WTC11 (cell line): Measurements from ENCODE around the gene SGMS1. TPM values are rescaled to one million over a fixed set of nuclear protein-coding genes. Genes with fewer than 3 reads are reported as not detected.

Source experiments
- ATAC-seq: fragments of 200-7000 bp; cut with Tn5 transposase; 2 replicates; pipeline ENCODE4 v1.10.0; 2021; ENCODE audit warnings: mild to moderate bottlenecking, moderate library complexity
- CTCF ChIA-PET: fragments of 300-600 bp; sonication (Branson Sonifier 250); formaldehyde crosslinking; loops from one replicate; lab custom pipeline; 2021; ENCODE audit warnings: antibody characterized with exemption; lab: Charles Lee
- POLR2A ChIA-PET: fragments of 350-600 bp; sonication (Branson Sonifier 250); formaldehyde crosslinking; loops from one replicate; lab custom pipeline; 2021; ENCODE audit warnings: antibody characterized with exemption; lab: Charles Lee
- DNase-seq: peaks from one replicate; pipeline ENCODE4 v3.0.0; 2021; ENCODE audit warnings: low spot score
- H3K27ac Mint-ChIP-seq: 2 replicates; pipeline ENCODE4 v1.8.0; 2021; ENCODE audit warnings: mixed read lengths
- H3K27me3 Mint-ChIP-seq: 2 replicates; pipeline ENCODE4 v1.8.0; 2021; ENCODE audit warnings: low read depth, mild to moderate bottlenecking, moderate library complexity, mixed read lengths
- H3K36me3 Mint-ChIP-seq: 2 replicates; pipeline ENCODE4 v1.8.0; 2021; ENCODE audit warnings: mixed read lengths
- H3K4me1 Mint-ChIP-seq: 2 replicates; pipeline ENCODE4 v1.8.0; 2022; ENCODE audit warnings: mixed read lengths
- H3K4me3 Mint-ChIP-seq: 2 replicates; pipeline ENCODE4 v1.8.0; 2021; ENCODE audit warnings: mild to moderate bottlenecking, moderate library complexity, mixed read lengths
- H3K9me3 Mint-ChIP-seq: 2 replicates; pipeline ENCODE4 v1.8.0; 2021; ENCODE audit warnings: mixed read lengths
- ATF1 ChIP-seq: sonication (generic); formaldehyde crosslinking; IDR thresholded peaks from 2 replicates; pipeline ENCODE4 v1.8.1; 2023; ENCODE audit warnings: mild to moderate bottlenecking, moderate library complexity, missing genetic modification reagents
- ATF3 ChIP-seq: sonication (generic); formaldehyde crosslinking; conservative IDR thresholded peaks from 2 replicates; pipeline ENCODE4 v1.8.1; 2022; ENCODE audit warnings: mild to moderate bottlenecking, missing genetic modification reagents
- ETV6 ChIP-seq: sonication (generic); formaldehyde crosslinking; IDR thresholded peaks from 2 replicates; pipeline ENCODE4 v1.8.1; 2022; ENCODE audit warnings: mild to moderate bottlenecking, missing genetic modification reagents
- FOXP1 ChIP-seq: sonication (generic); formaldehyde crosslinking; IDR thresholded peaks from 2 replicates; pipeline ENCODE4 v1.8.0; 2022; ENCODE audit warnings: missing genetic modification reagents, mild to moderate bottlenecking, moderate library complexity, borderline replicate concordance
- GABPB1 ChIP-seq: sonication (generic); formaldehyde crosslinking; IDR thresholded peaks from 2 replicates; pipeline ENCODE4 v1.8.1; 2023; ENCODE audit warnings: mild to moderate bottlenecking, missing genetic modification reagents
- GTF2I ChIP-seq: fragments of 250-450 bp; sonication (Bioruptor Pico); conservative IDR thresholded peaks from 2 replicates; pipeline ENCODE4 v1.4.0; 2021; ENCODE audit warnings: mild to moderate bottlenecking
- IRF1 ChIP-seq: sonication (generic); formaldehyde crosslinking; IDR thresholded peaks from 2 replicates; pipeline ENCODE4 v1.8.0; 2023; ENCODE audit warnings: missing genetic modification reagents
- MLX ChIP-seq: sonication (generic); formaldehyde crosslinking; IDR thresholded peaks from 2 replicates; pipeline ENCODE4 v1.8.1; 2023; ENCODE audit warnings: mild to moderate bottlenecking, missing genetic modification reagents, moderate library complexity
- MXD4 ChIP-seq: fragments of 250-450 bp; sonication (Bioruptor Pico); IDR thresholded peaks from 2 replicates; pipeline ENCODE4 v1.8.0; 2021; ENCODE audit warnings: mild to moderate bottlenecking, moderate library complexity, borderline replicate concordance
- NR1H2 ChIP-seq: sonication (generic); formaldehyde crosslinking; IDR thresholded peaks from 2 replicates; pipeline ENCODE4 v1.9.0; 2021; ENCODE audit warnings: mild to moderate bottlenecking, moderate library complexity, missing genetic modification reagents
- OVOL2 ChIP-seq: fragments of 250-450 bp; sonication (Bioruptor Pico); IDR thresholded peaks from 2 replicates; pipeline ENCODE4 v1.9.0; 2021; ENCODE audit warnings: mild to moderate bottlenecking, borderline replicate concordance
- TEAD1 ChIP-seq: sonication (generic); formaldehyde crosslinking; IDR thresholded peaks from 2 replicates; pipeline ENCODE4 v1.8.0; 2022; ENCODE audit warnings: mild to moderate bottlenecking, missing genetic modification reagents
- TEAD4 ChIP-seq: sonication (generic); formaldehyde crosslinking; IDR thresholded peaks from 2 replicates; pipeline ENCODE4 v1.8.0; 2022; ENCODE audit warnings: mild to moderate bottlenecking, missing genetic modification reagents
- ZBTB21 ChIP-seq: sonication (generic); formaldehyde crosslinking; IDR thresholded peaks from 2 replicates; pipeline ENCODE4 v1.8.1; 2023; ENCODE audit warnings: mild to moderate bottlenecking, missing genetic modification reagents, borderline replicate concordance
- ZNF423 ChIP-seq: fragments of 250-450 bp; sonication (Bioruptor Pico); IDR thresholded peaks from 2 replicates; pipeline ENCODE4 v2.1.2; 2022; ENCODE audit warnings: mild to moderate bottlenecking, moderate library complexity
- ZNF425 ChIP-seq: fragments of 250-450 bp; sonication (Bioruptor Pico); conservative IDR thresholded peaks from 2 replicates; pipeline ENCODE4 v1.9.0; 2021; ENCODE audit warnings: mild to moderate bottlenecking
- total RNA-seq: library from RNA; stranded (reverse); gene quantifications from 3 replicates; pipeline ENCODE4 v1.2.3, GENCODE V29; 2021

The SGMS1 gene
- total RNA-seq, 1 experiment from 2014 or later, result 13.2 TPM

GRCh38 chr10:50621968-50622705 is 1.6 kb downstream of the SGMS1 start:
- no peaks in the 10 kb centered on the region for H3K27me3 Mint-ChIP-seq
- peak overlapping the region; percentile 78 for H3K4me3 Mint-ChIP-seq
- no peaks in the 10 kb centered on the region for H3K9me3 Mint-ChIP-seq
- DNase-seq (peak; percentile 54), ATAC-seq (peak; percentile 1; the same call in 1 of the 2 replicates)
- peak overlapping the region; percentile 11; the same call in 1 of the 2 replicates for H3K27ac Mint-ChIP-seq
- H3K4me1 Mint-ChIP-seq, result peaks cover 66% of the 10 kb centered on the region
- ChIA-PET CTCF (interaction anchor here (0.8 to 1.8 kb wide), 6 partner anchors 9 to 254 kb away, joined by 3 to 6 read pairs (median 4); no protein-coding TSS in a partner anchor), POLR2A (interaction anchor here (0.6 kb wide), 1 partner anchor 253 kb away, joined by 4 read pairs; no protein-coding TSS in a partner anchor)
- TF ChIP-seq IRF1 (CRISPR knock-in tag) (no peak), ETV6 (CRISPR knock-in tag) (0 out of 2 replicates have a peak, but pooled peaks have one; percentile 24)
- no peaks in the 10 kb centered on the region for H3K36me3 Mint-ChIP-seq

- no peaks in the 10 kb centered on the region for H3K27me3 Mint-ChIP-seq
- H3K36me3 Mint-ChIP-seq, result no peaks in the 10 kb centered on the region
- H3K27ac Mint-ChIP-seq, result no peak overlapping the region
- H3K4me1 Mint-ChIP-seq, result peaks cover 57% of the 10 kb centered on the region
- no peaks in the 10 kb centered on the region for H3K9me3 Mint-ChIP-seq
- ATAC-seq, result no peak
- POLR2A ChIA-PET, result no interaction called here
- CTCF ChIA-PET, result interaction anchor here (1.2 to 1.5 kb wide), 4 partner anchors 33 to 203 kb away, joined by 3 to 4 read pairs (median 3); no protein-coding TSS in a partner anchor
- H3K4me3 Mint-ChIP-seq, result 0 out of 2 replicates have a peak overlapping the region, but pooled peaks have one; percentile 14
- no peak for DNase-seq
- no peak for TF ChIP-seq MXD4 (CRISPR knock-in tag)
Measured at GRCh38 chr10:50620899-50621298, 2.9 kb downstream of the SGMS1 start.

GRCh38 chr10:50619882-50620281 is 3.9 kb downstream of the SGMS1 start:
- DNase-seq (no peak), ATAC-seq (no peak)
- no peaks in the 10 kb centered on the region for H3K9me3 Mint-ChIP-seq
- H3K27me3 Mint-ChIP-seq, result no peaks in the 10 kb centered on the region
- H3K36me3 Mint-ChIP-seq, result no peaks in the 10 kb centered on the region
- H3K4me1 Mint-ChIP-seq, result peaks cover 60% of the 10 kb centered on the region
- ChIA-PET POLR2A (no interaction called here), CTCF (interaction anchor here (0.6 to 1.5 kb wide), 8 partner anchors 8 to 252 kb away, joined by 3 to 6 read pairs (median 3); no protein-coding TSS in a partner anchor)
- H3K4me3 Mint-ChIP-seq, result peak overlapping the region; percentile 41; the same call in 1 of the 2 replicates
- TF ChIP-seq FOXP1 (no peak), OVOL2 (CRISPR knock-in tag) (no peak), NR1H2 (no peak), ZNF423 (CRISPR knock-in tag) (no peak), ZNF425 (CRISPR knock-in tag) (no peak), ATF3 (CRISPR knock-in tag) (no peak), GABPB1 (CRISPR knock-in tag) (no peak), MLX (CRISPR knock-in tag) (no peak), TEAD4 (no peak)
- H3K27ac Mint-ChIP-seq, result peak overlapping the region; percentile 81

- peak overlapping the region; percentile 81 for H3K27ac Mint-ChIP-seq
Measured at GRCh38 chr10:50619166-50619565, 4.6 kb downstream of the SGMS1 start.

More at GRCh38 chr10:50619166-50619565, 4.6 kb downstream of the SGMS1 start:
- TF ChIP-seq ZNF425 (CRISPR knock-in tag) (no peak), TEAD1 (CRISPR knock-in tag) (no peak), ATF1 (CRISPR knock-in tag) (no peak), ZBTB21 (no peak), GTF2I (CRISPR knock-in tag) (no peak)
- no peaks in the 10 kb centered on the region for H3K36me3 Mint-ChIP-seq
- H3K9me3 Mint-ChIP-seq, result no peaks in the 10 kb centered on the region
- no peaks in the 10 kb centered on the region for H3K27me3 Mint-ChIP-seq
- DNase-seq, result no peak
- H3K4me3 Mint-ChIP-seq, result peak overlapping the region; percentile 41
- ATAC-seq, result no peak; the same call in 1 of the 2 replicates
- CTCF ChIA-PET, result interaction anchor here (0.6 to 1.2 kb wide), 5 partner anchors 9 to 66 kb away, joined by 3 to 6 read pairs (median 3); no protein-coding TSS in a partner anchor
- POLR2A ChIA-PET, result interaction anchor here (0.5 kb wide), 1 partner anchor 56 kb away, joined by 3 read pairs; no protein-coding TSS in a partner anchor
- peaks cover 68% of the 10 kb centered on the region for H3K4me1 Mint-ChIP-seq
